Activated CD4-positive, alpha-beta T cell treated with anti-CD3 and anti-CD28 coated beads for 36 hours (primary cell): ENCODE results near the gene CRIP3. TPM values are rescaled to one million over a fixed set of nuclear protein-coding genes. Genes with fewer than 3 reads are reported as not detected.

Experiments used
- ATAC-seq: fragments of 200-7000 bp; cut with Tn5 transposase; one replicate; pipeline ENCODE4 v1.10.0; 2021; ENCODE audit warnings: mild to moderate bottlenecking, moderate library complexity
- CTCF ChIA-PET: fragments of 350-600 bp; sonication (Branson Sonifier 250); formaldehyde crosslinking; loops from one replicate; lab custom pipeline; 2021; ENCODE audit warnings: antibody characterized with exemption; lab: Charles Lee
- POLR2A ChIA-PET: fragments of 350-600 bp; sonication (Branson Sonifier 250); formaldehyde crosslinking; loops from one replicate; lab custom pipeline; 2021; ENCODE audit warnings: antibody characterized with exemption, inconsistent platforms; lab: Charles Lee
- DNase-seq: peaks from one replicate; pipeline ENCODE4 v3.0.0-alpha.2; 2020
- H3K27ac Mint-ChIP-seq: one replicate; pipeline ENCODE4 v1.8.0; 2021; ENCODE audit warnings: mixed read lengths
- H3K27me3 Mint-ChIP-seq: one replicate; pipeline ENCODE4 v1.8.0; 2021; ENCODE audit warnings: mixed read lengths
- H3K36me3 Mint-ChIP-seq: one replicate; pipeline ENCODE4 v1.8.0; 2021; ENCODE audit warnings: low read depth, mixed read lengths
- H3K4me1 Mint-ChIP-seq: one replicate; pipeline ENCODE4 v1.8.0; 2021; ENCODE audit warnings: mixed read lengths
- H3K4me3 Mint-ChIP-seq: one replicate; pipeline ENCODE4 v1.8.0; 2021; ENCODE audit warnings: mild to moderate bottlenecking, moderate library complexity, mixed read lengths
- H3K9me3 Mint-ChIP-seq: one replicate; pipeline ENCODE4 v1.8.0; 2021; ENCODE audit warnings: low read depth, mixed read lengths
- intact Hi-C, 2 experiments: fragments of 100-400 bp; cut with DNase I in 1 of 2; cut with micrococcal nuclease in 1 of 2; formaldehyde crosslinking; loops; one replicate each; pipeline versions ENCODE4 v1.14.2 to v1.15.1; 2022 to 2024; cut with DNase I, micrococcal nuclease
- total RNA-seq, 2 experiments: library from RNA; stranded (reverse); gene quantifications; one replicate each; pipeline ENCODE4 v1.2.3, GENCODE V29; 2021

CRIP3 gene
- total RNA-seq, 2 experiments from 2014 or later, result 1.6 to 1.8 TPM

GRCh38 chr6:43271103-43271815 lies 37.4 kb downstream of the CRIP3 start:
- Mint-ChIP-seq H3K4me1 (peaks cover 12% of the 10 kb centered on the region), H3K9me3 (no peaks in the 10 kb centered on the region), H3K27ac (no peak overlapping the region), H3K27me3 (peaks cover 18% of the 10 kb centered on the region), H3K4me3 (no peak overlapping the region), H3K36me3 (no peaks in the 10 kb centered on the region)
- CTCF ChIA-PET, result no interaction called here
- DNase-seq (no peak), ATAC-seq (no peak)
- POLR2A ChIA-PET, result no interaction called here
- intact Hi-C loops, result no loop called here

GRCh38 chr6:43269273-43270007 lies 39.2 kb downstream of the CRIP3 start:
- Mint-ChIP-seq H3K9me3 (no peaks in the 10 kb centered on the region), H3K36me3 (no peaks in the 10 kb centered on the region), H3K4me3 (peak overlapping the region; percentile 34), H3K27me3 (peaks cover 13% of the 10 kb centered on the region), H3K27ac (no peak overlapping the region), H3K4me1 (peaks cover 3% of the 10 kb centered on the region)
- CTCF ChIA-PET, result interaction anchor here (0.5 to 0.9 kb wide), 6 partner anchors 10 to 1138 kb away, joined by 3 to 6 read pairs (median 3); no protein-coding TSS in a partner anchor
- ATAC-seq (peak; percentile 68), DNase-seq (peak; percentile 56)
- intact Hi-C loops, result no loop called here
- POLR2A ChIA-PET, result interaction anchor here (0.6 kb wide), 1 partner anchor 216 kb away, joined by 3 read pairs; the partner anchor contains the start of gene CUL7

GRCh38 chr6:43268782-43269272 lies 39.8 kb downstream of the CRIP3 start:
- Mint-ChIP-seq H3K27me3 (peaks cover 8% of the 10 kb centered on the region), H3K4me1 (peaks cover 3% of the 10 kb centered on the region), H3K9me3 (no peaks in the 10 kb centered on the region), H3K36me3 (no peaks in the 10 kb centered on the region), H3K27ac (no peak overlapping the region), H3K4me3 (peak overlapping the region; percentile 34)
- intact Hi-C loops, result no loop called here
- no peak for DNase-seq
- ChIA-PET POLR2A (interaction anchor here (0.6 kb wide), 1 partner anchor 215 kb away, joined by 3 read pairs; the partner anchor contains the start of gene CUL7), CTCF (interaction anchor here (0.6 to 1.2 kb wide), 6 partner anchors 10 to 710 kb away, joined by 3 to 4 read pairs (median 3); no protein-coding TSS in a partner anchor)
- ATAC-seq, result no peak

DNA sequence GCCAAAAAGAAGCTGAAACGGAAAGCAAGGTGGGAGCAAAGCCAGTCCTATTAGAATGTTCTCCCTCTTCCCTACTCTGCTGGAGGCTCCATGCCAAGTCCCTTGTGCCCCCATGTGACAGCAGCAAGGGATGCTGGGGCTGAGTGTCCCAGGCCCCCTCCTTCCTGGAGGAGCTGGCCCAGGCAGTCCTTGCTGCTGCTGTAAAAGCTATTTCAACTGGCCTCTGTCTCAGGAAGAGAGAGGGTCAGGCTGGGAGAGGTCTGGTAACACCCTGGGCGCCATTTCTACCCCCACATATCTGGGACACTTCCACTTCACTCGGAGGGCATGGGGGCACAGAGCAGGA lies 40.3 kb downstream of the CRIP3 start:
- peaks cover 7% of the 10 kb centered on the region for H3K27me3 Mint-ChIP-seq
- H3K4me1 Mint-ChIP-seq, result peaks cover 7% of the 10 kb centered on the region
- no peak overlapping the region for H3K27ac Mint-ChIP-seq
- no peak for DNase-seq
- H3K36me3 Mint-ChIP-seq, result no peaks in the 10 kb centered on the region
- intact Hi-C loops, result no loop called here
- CTCF ChIA-PET, result interaction anchor here (0.7 to 1.2 kb wide), 4 partner anchors 17 to 238 kb away, joined by 3 to 4 read pairs (median 3); partner anchors contain the start of gene CRIP3
- POLR2A ChIA-PET, result no interaction called here
- ATAC-seq, result no peak
- no peak overlapping the region for H3K4me3 Mint-ChIP-seq
- H3K9me3 Mint-ChIP-seq, result no peaks in the 10 kb centered on the region

GRCh38 chr6:43267619-43268354 lies 40.8 kb downstream of the CRIP3 start:
- CTCF ChIA-PET, result interaction anchor here (0.7 to 1.2 kb wide), 3 partner anchors 41 to 239 kb away, joined by 3 to 4 read pairs (median 3); partner anchors contain the start of gene CRIP3
- POLR2A ChIA-PET, result no interaction called here

DNA sequence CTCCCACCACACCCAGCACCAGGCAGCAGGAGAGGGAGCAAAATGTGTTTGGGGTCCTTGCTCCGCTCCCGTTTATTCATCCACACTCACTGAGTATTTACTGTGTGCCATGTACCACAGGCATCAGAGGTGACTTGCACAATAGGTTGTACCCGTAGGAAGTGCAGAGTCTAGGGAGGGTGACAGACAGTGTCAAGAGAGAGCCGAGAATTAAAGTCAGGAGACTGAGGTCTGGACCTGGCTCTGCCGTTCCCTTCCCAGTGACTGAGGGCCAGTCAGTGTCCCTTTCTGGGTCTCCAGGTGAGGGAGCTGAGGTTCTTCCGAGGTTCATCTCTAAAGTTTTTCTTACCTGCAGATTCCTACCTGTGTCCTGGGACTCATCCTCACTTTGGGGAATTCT lies 43.1 kb downstream of the CRIP3 start:
- ChIA-PET CTCF (interaction anchor here (0.7 to 1.7 kb wide), 3 partner anchors 100 to 228 kb away, joined by 3 read pairs; no protein-coding TSS in a partner anchor), POLR2A (no interaction called here)
- intact Hi-C loops, result no loop called here

More at GRCh38 chr6:43267619-43268354, 40.8 kb downstream of the CRIP3 start:
- no peak overlapping the region for H3K4me3 Mint-ChIP-seq
- H3K27me3 Mint-ChIP-seq, result peaks cover 7% of the 10 kb centered on the region
- ATAC-seq (no peak), DNase-seq (no peak)
- peaks cover 7% of the 10 kb centered on the region for H3K4me1 Mint-ChIP-seq
- H3K9me3 Mint-ChIP-seq, result no peaks in the 10 kb centered on the region
- H3K27ac Mint-ChIP-seq, result no peak overlapping the region
- H3K36me3 Mint-ChIP-seq, result no peaks in the 10 kb centered on the region
- intact Hi-C loops, result no loop called here

DNA sequence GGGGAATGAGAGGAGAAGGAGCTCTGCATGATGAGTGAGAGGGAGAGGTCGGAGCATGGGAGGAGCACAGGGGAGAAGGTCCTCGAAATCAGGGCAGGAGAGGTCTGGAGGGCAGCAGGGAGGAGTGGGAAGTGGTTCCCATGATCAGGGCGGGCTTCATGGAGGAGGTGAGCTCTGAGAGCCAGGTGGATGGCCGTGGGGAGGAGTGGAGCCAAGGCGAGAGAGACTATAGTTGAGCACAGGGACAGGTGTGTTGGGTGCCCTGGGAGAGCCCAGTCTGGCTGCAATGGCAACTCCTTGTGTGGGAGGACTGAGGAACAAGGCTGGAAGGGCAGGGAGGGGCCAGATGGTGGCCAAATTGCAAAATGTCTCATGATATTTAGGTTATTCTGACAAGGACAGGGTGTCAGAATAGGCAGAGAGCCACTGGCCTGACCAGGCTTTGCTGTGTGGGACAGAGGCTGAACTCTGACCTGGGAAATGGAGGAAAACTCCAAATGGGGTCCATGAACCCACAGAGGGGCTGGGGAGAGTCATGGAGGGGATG lies 44.0 kb downstream of the CRIP3 start:
- H3K36me3 Mint-ChIP-seq, result no peaks in the 10 kb centered on the region
- intact Hi-C loops, result no loop called here
- DNase-seq (no peak), ATAC-seq (no peak)
- peaks cover 7% of the 10 kb centered on the region for H3K4me1 Mint-ChIP-seq
- H3K27ac Mint-ChIP-seq, result no peak overlapping the region
- H3K9me3 Mint-ChIP-seq, result no peaks in the 10 kb centered on the region
- no peak overlapping the region for H3K4me3 Mint-ChIP-seq
- POLR2A ChIA-PET, result no interaction called here
- CTCF ChIA-PET, result interaction anchor here (0.7 to 3.8 kb wide), 10 partner anchors 8 to 242 kb away, joined by 3 to 21 read pairs (median 3); partner anchors contain the start of gene SLC22A7
- H3K27me3 Mint-ChIP-seq, result peaks cover 4% of the 10 kb centered on the region

More for the DNA sequence above, 43.1 kb downstream of the CRIP3 start:
- DNase-seq (no peak), ATAC-seq (no peak)
- Mint-ChIP-seq H3K9me3 (no peaks in the 10 kb centered on the region), H3K27me3 (peaks cover 7% of the 10 kb centered on the region), H3K4me3 (no peak overlapping the region), H3K36me3 (no peaks in the 10 kb centered on the region), H3K27ac (no peak overlapping the region), H3K4me1 (peaks cover 7% of the 10 kb centered on the region)

DNA sequence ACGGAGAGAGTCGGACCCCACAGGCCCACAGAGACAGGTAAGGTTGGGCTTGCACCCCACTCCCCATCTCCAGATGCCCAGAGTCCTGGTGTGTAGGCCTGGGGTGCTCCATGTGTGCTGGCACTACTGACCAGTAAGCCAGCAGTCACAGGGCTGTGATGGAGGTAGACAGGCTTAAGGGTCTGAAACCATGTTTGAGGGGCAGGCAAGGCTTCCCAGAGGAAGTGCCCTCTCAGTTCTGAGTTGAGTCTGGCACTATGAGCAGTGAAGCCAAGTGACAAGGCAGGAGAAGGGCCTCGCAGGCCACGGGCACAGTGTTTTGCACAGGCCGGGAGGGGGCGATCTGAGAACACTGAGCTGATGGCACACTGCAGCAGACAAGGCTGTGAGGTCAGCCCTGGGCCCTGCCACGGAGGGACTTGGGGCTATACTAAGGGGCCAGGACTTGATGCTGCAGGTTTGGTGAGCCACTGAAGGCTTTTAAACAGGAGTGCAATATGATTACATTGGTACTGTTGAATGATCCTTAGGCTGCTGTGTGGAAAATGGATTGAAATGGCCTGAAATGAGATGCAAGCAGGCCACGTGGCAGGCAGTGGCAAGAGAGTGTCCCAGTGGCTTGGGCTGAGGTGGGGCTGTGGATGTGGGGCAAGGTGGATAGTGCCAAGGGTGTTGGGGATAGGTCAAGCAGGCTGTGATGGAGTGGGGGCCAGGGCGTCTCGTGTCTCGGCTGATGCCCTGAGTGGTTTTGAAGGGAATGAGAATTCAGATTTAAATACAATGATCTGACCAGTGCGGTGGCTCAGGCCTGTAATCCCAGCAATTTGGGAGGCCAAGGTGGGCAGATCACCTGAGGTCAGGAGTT lies 45.1 kb downstream of the CRIP3 start:
- intact Hi-C loops, result loop anchor here (1.0 kb wide), 3 partner anchors 71 to 243 kb away; no protein-coding TSS in a partner anchor
- Mint-ChIP-seq H3K27me3 (no peaks in the 10 kb centered on the region), H3K9me3 (no peaks in the 10 kb centered on the region), H3K36me3 (no peaks in the 10 kb centered on the region), H3K27ac (no peak overlapping the region), H3K4me3 (no peak overlapping the region), H3K4me1 (peaks cover 3% of the 10 kb centered on the region)
- DNase-seq, result peak; percentile 89
- CTCF ChIA-PET, result interaction anchor here (0.6 to 3.8 kb wide), 12 partner anchors 9 to 281 kb away, joined by 3 to 21 read pairs (median 3); partner anchors contain the start of gene SLC22A7
- ATAC-seq, result peak; percentile 99
- POLR2A ChIA-PET, result no interaction called here

DNA sequence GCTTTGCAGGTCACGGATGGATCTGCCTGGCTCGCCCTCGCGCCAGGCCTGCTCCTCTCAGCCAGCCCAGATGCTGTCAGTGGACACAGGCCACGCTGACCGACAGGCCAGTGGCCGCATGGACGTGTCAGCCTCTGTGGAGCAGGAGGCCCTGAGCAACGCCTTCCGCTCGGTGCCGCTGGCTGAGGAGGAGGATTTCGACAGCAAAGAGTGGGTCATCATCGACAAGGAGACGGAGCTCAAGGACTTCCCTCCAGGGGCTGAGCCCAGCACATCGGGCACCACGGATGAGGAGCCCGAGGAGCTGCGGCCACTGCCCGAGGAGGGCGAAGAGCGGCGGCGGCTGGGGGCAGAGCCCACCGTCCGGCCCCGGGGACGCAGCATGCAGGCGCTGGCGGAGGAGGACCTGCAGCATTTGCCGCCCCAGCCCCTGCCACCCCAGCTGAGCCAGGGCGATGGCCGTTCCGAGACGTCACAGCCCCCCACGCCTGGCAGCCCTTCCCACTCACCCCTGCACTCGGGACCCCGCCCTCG lies 45.8 kb downstream of the CRIP3 start:
- no peak overlapping the region for H3K4me3 Mint-ChIP-seq
- no peaks in the 10 kb centered on the region for H3K9me3 Mint-ChIP-seq
- H3K36me3 Mint-ChIP-seq, result no peaks in the 10 kb centered on the region
- peaks cover 3% of the 10 kb centered on the region for H3K4me1 Mint-ChIP-seq
- CTCF ChIA-PET, result interaction anchor here (0.6 to 3.8 kb wide), 7 partner anchors 33 to 281 kb away, joined by 3 to 21 read pairs (median 3); no protein-coding TSS in a partner anchor
- no peaks in the 10 kb centered on the region for H3K27me3 Mint-ChIP-seq
- POLR2A ChIA-PET, result no interaction called here
- DNase-seq (no peak), ATAC-seq (no peak)
- no peak overlapping the region for H3K27ac Mint-ChIP-seq
- intact Hi-C loops, result loop anchor here (1.0 kb wide), 3 partner anchors 71 to 243 kb away; no protein-coding TSS in a partner anchor
